RWPE2 (cell line): ENCODE data around the gene MKRN2.

Experiments used
- ATAC-seq: fragments of 200-7000 bp; cut with Tn5 transposase; 3 replicates; pipeline ENCODE4 v1.9.1; 2021; ENCODE audit warnings: low read depth
- DNase-seq: peaks from one replicate; pipeline ENCODE4 v3.0.0-alpha.2; 2020; ENCODE audit warnings: low spot score
- H3K27ac ChIP-seq: fragments of 450-650 bp; 2 replicates; pipeline ENCODE4 v1.5.1; 2017; ENCODE audit warnings: mild to moderate bottlenecking; ENCODE audit not compliant: poor library complexity, severe bottlenecking
- H3K27me3 ChIP-seq: fragments of 250-450 bp; sonication (Bioruptor Pico); 2 replicates; pipeline ENCODE4 v1.5.1; 2021; ENCODE audit warnings: mild to moderate bottlenecking, moderate library complexity; ENCODE audit not compliant: insufficient read depth, poor library complexity, severe bottlenecking
- H3K36me3 ChIP-seq: fragments of 250-450 bp; sonication (Bioruptor Pico); 2 replicates; pipeline ENCODE4 v1.5.1; 2020; ENCODE audit warnings: low read depth, mild to moderate bottlenecking, moderate library complexity
- H3K4me1 ChIP-seq: fragments of 250-450 bp; sonication (Bioruptor Pico); 2 replicates; pipeline ENCODE4 v1.5.1; 2021; ENCODE audit warnings: mild to moderate bottlenecking, moderate library complexity; ENCODE audit not compliant: insufficient read depth, poor library complexity, severe bottlenecking
- H3K4me3 ChIP-seq: fragments of 250-450 bp; sonication (Bioruptor Pico); 2 replicates; pipeline ENCODE4 v1.5.1; 2021; ENCODE audit warnings: mild to moderate bottlenecking, moderate library complexity; ENCODE audit not compliant: severe bottlenecking
- H3K9me3 ChIP-seq: fragments of 250-450 bp; sonication (Bioruptor Pico); 2 replicates; pipeline ENCODE4 v1.5.1; 2021; ENCODE audit warnings: mild to moderate bottlenecking, moderate library complexity; ENCODE audit not compliant: severe bottlenecking
- TF ChIP-seq, protein P1 (sequence below): fragments of 450-650 bp; IDR thresholded peaks from one replicate; pipeline ENCODE4 v1.5.1; 2017; ENCODE audit warnings: mild to moderate bottlenecking, moderate library complexity; ENCODE audit not compliant: poor library complexity, severe bottlenecking

MKRN2 gene

GRCh38 chr3:12562451-12562850, 5.6 kb downstream of the MKRN2 start:
- H3K27ac ChIP-seq: no peak overlapping the region
- H3K9me3 ChIP-seq: peaks cover 4% of the 10 kb centered on the region
- DNase-seq: no peak
- ATAC-seq: no peak
- H3K36me3 ChIP-seq: peaks cover 5% of the 10 kb centered on the region; the same call in 1 of the 2 replicates
- H3K27me3 ChIP-seq: no peaks in the 10 kb centered on the region
- H3K4me3 ChIP-seq: no peak overlapping the region
- peaks cover 9% of the 10 kb centered on the region for H3K4me1 ChIP-seq
- TF ChIP-seq, protein P1, sequence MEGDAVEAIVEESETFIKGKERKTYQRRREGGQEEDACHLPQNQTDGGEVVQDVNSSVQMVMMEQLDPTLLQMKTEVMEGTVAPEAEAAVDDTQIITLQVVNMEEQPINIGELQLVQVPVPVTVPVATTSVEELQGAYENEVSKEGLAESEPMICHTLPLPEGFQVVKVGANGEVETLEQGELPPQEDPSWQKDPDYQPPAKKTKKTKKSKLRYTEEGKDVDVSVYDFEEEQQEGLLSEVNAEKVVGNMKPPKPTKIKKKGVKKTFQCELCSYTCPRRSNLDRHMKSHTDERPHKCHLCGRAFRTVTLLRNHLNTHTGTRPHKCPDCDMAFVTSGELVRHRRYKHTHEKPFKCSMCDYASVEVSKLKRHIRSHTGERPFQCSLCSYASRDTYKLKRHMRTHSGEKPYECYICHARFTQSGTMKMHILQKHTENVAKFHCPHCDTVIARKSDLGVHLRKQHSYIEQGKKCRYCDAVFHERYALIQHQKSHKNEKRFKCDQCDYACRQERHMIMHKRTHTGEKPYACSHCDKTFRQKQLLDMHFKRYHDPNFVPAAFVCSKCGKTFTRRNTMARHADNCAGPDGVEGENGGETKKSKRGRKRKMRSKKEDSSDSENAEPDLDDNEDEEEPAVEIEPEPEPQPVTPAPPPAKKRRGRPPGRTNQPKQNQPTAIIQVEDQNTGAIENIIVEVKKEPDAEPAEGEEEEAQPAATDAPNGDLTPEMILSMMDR: no peak

DNA sequence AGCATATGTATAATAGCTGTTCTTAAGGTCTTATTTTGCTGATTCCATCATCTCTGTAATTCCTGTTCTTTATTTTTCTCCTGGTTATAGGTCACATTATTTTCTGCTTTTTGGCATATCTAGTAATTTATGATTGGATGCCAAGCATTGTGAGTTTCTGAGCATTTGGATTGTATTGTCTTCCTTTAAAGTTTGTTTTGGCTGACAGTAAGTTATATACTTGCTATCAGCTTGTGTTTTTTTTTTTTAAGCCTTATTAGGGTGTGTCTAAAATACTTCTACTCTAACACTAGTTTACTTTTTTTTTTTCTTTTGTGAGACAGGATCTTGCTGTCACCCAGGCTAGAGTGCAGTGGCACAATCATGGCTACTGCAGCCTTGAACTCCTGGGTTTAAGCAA, 10.1 kb downstream of the MKRN2 start:
- Histone ChIP-seq H3K9me3 (peaks cover 4% of the 10 kb centered on the region), H3K27ac (no peak overlapping the region), H3K4me3 (no peak overlapping the region), H3K4me1 (no peaks in the 10 kb centered on the region), H3K27me3 (no peaks in the 10 kb centered on the region), H3K36me3 (peaks cover 34% of the 10 kb centered on the region)
- TF ChIP-seq, protein P1: no peak
- ATAC-seq: no peak
- no peak for DNase-seq

DNA sequence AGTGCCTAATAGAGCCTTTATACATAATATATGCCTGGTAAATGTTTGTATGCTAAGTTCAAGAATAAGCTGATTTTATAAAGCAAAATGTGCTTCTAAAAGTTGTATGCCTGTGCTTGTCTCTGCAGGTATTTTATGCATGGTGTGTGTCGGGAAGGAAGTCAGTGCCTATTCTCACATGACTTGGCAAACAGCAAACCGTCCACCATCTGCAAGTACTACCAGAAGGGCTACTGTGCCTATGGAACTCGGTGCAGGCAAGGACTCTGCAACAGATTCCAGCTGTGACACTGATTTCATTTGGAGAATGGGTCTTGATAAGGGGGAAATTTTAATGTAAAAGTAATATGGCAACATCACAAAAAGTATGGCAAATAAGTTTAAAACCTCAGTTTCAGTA, 11.9 kb downstream of the MKRN2 start:
- Histone ChIP-seq H3K36me3 (peaks cover 49% of the 10 kb centered on the region), H3K27ac (no peak overlapping the region), H3K4me1 (no peaks in the 10 kb centered on the region), H3K4me3 (no peak overlapping the region), H3K9me3 (peaks cover 4% of the 10 kb centered on the region), H3K27me3 (no peaks in the 10 kb centered on the region)
- ATAC-seq (no peak), DNase-seq (no peak)
- TF ChIP-seq, protein P1: no peak

DNA sequence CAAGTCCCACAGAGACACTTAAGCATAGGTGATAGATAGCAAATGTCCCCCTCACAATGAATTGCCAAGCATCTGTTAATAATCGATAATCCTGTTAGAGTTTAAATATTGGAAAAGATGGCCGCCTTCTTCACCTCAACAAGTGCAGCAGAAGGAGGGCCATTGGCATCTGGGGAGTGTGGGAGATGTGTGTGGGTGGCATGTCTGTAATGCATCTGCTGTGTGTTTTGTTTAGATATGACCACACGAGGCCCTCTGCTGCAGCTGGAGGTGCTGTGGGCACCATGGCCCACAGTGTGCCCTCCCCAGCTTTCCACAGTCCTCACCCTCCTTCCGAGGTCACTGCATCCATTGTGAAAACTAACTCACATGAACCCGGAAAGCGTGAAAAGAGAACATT, 12.9 kb downstream of the MKRN2 start:
- no peaks in the 10 kb centered on the region for H3K27me3 ChIP-seq
- H3K27ac ChIP-seq: no peak overlapping the region
- peaks cover 58% of the 10 kb centered on the region for H3K36me3 ChIP-seq
- ATAC-seq: no peak
- H3K4me1 ChIP-seq: no peaks in the 10 kb centered on the region
- DNase-seq: no peak
- TF ChIP-seq, protein P1: no peak
- no peak overlapping the region for H3K4me3 ChIP-seq
- peaks cover 4% of the 10 kb centered on the region for H3K9me3 ChIP-seq

DNA sequence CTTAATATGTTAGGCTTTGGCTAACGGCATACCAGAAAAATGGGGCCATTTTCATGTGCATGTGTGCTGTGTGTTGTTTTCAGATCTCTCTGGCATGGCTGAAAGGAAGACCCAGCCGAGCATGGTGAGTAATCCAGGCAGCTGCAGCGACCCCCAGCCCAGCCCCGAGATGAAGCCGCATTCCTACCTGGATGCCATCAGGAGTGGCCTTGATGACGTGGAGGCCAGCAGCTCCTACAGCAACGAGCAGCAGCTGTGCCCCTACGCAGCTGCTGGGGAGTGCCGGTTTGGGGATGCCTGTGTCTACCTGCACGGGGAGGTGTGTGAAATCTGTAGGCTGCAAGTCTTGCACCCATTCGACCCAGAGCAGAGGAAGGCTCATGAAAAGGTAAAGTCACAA, 15.1 kb downstream of the MKRN2 start:
- peaks cover 73% of the 10 kb centered on the region for H3K36me3 ChIP-seq
- no peak for DNase-seq

More for the DNA sequence above, 15.1 kb downstream of the MKRN2 start:
- no peak for ATAC-seq
- TF ChIP-seq, protein P1: no peak
- Histone ChIP-seq H3K9me3 (no peaks in the 10 kb centered on the region), H3K4me1 (no peaks in the 10 kb centered on the region), H3K27ac (no peak overlapping the region), H3K4me3 (no peak overlapping the region), H3K27me3 (no peaks in the 10 kb centered on the region)
